Panc1 (cell line): ENCODE results near the gene PTPN1. TPM values are rescaled to one million over a fixed set of nuclear protein-coding genes. Genes with fewer than 3 reads are reported as not detected.
"Not testable (repeated sequence)": the region's sequence is repeated elsewhere in the genome, so short reads cannot be mapped to it uniquely, and the experiment has no call there.

Experiments used
- ATAC-seq: fragments of 200-7000 bp; cut with Tn5 transposase; 2 replicates; pipeline ENCODE4 v1.9.1; 2020; ENCODE audit warnings: mild to moderate bottlenecking, moderate library complexity
- BruUV-seq: library from RNA; stranded (reverse); fragments of 400-500 nt; replicated peaks from 2 replicates; lab custom pipeline; 2021; lab: Mats Ljungman, UMichigan
- CTCF ChIA-PET: fragments of 300-600 bp; sonication (Branson Sonifier 250); formaldehyde crosslinking; loops from one replicate; lab custom pipeline; 2022; ENCODE audit warnings: antibody characterized with exemption; lab: Charles Lee
- POLR2A ChIA-PET: fragments of 300-600 bp; sonication (Branson Sonifier 250); formaldehyde crosslinking; loops from one replicate; lab custom pipeline; 2022; ENCODE audit warnings: antibody characterized with exemption; lab: Charles Lee
- DNase-seq: peaks from one replicate; pipeline ENCODE4 v3.0.0-alpha.2; 2010; ENCODE audit warnings: low read depth, low spot score
- H3K27ac ChIP-seq: 2 replicates; pipeline ENCODE4 v1.5.1; 2011; ENCODE audit warnings: mild to moderate bottlenecking, low read length, inconsistent platforms
- H3K27me3 ChIP-seq: fragments of 200-500 bp; sonication (Bioruptor generic); 2 replicates; pipeline ENCODE4 v1.6.0; 2014; ENCODE audit warnings: low read length, inconsistent platforms; ENCODE audit not compliant: control insufficient read depth, insufficient read depth
- H3K36me3 ChIP-seq: fragments of 200-500 bp; sonication (Bioruptor generic); 2 replicates; pipeline ENCODE4 v1.5.1; 2014; ENCODE audit warnings: inconsistent platforms, mild to moderate bottlenecking, low read length, moderate library complexity; ENCODE audit not compliant: control insufficient read depth, insufficient read depth
- H3K4me1 ChIP-seq: 2 replicates; pipeline ENCODE4 v1.5.1; 2011; ENCODE audit warnings: inconsistent platforms, mild to moderate bottlenecking, low read length, moderate library complexity; ENCODE audit not compliant: control insufficient read depth, insufficient read depth
- H3K4me3 ChIP-seq, 2 experiments: 2 replicates each; pipeline ENCODE4 v1.5.1; 2011 to 2012; ENCODE audit warnings: low read depth in 2 of 2, low read length in 2 of 2, mild to moderate bottlenecking in 2 of 2, inconsistent platforms in 1 of 2, moderate library complexity in 1 of 2
- H3K9me3 ChIP-seq: fragments of 200-500 bp; sonication (Bioruptor generic); 2 replicates; pipeline ENCODE4 v1.5.1; 2014; ENCODE audit warnings: low read depth, mild to moderate bottlenecking, inconsistent platforms, low read length, moderate library complexity; ENCODE audit not compliant: control insufficient read depth, insufficient read depth
- CTCF ChIP-seq: fragments of 450-650 bp; IDR thresholded peaks from 2 replicates; pipeline ENCODE4 v1.5.1; 2017; ENCODE audit warnings: mild to moderate bottlenecking
- POLR2AphosphoS5 ChIP-seq: IDR thresholded peaks from 2 replicates; pipeline ENCODE4 v1.6.1; 2012; ENCODE audit warnings: mild to moderate bottlenecking, low read depth, low read length, moderate library complexity
- REST ChIP-seq, 2 experiments: IDR thresholded peaks; 2 replicates each; pipeline ENCODE4 v1.6.1; 2011 to 2012; ENCODE audit warnings: low read depth in 2 of 2, control low read depth in 1 of 2, low read length in 1 of 2, mild to moderate bottlenecking in 1 of 2, moderate library complexity in 1 of 2; ENCODE audit not compliant: insufficient read depth in 1 of 2
- SIN3A ChIP-seq: IDR thresholded peaks from 2 replicates; pipeline ENCODE4 v1.6.1; 2012; ENCODE audit warnings: low read depth, mild to moderate bottlenecking, low read length, moderate library complexity, borderline replicate concordance; ENCODE audit not compliant: insufficient read depth
- TCF7L2 ChIP-seq: IDR thresholded peaks from 2 replicates; pipeline ENCODE4 v1.6.1; 2011; ENCODE audit warnings: mild to moderate bottlenecking, low read depth, low read length, inconsistent platforms
- in situ Hi-C: cut with HindIII; loops from 2 replicates; pipeline ENCODE4 v1.10.0; 2016; ENCODE audit warnings: low sequenced_read_pairs, low pct_unique_long_range_greater_than_20kb
- intact Hi-C: fragments of 100-400 bp; cut with micrococcal nuclease; formaldehyde crosslinking; loops from one replicate; pipeline ENCODE4 v1.10.0; 2022; ENCODE audit not compliant: unreplicated experiment
- total RNA-seq: library from RNA; stranded (reverse); gene quantifications from one replicate; pipeline ENCODE4 v1.2.1, GENCODE V29; 2021; ENCODE audit not compliant: unreplicated experiment

The PTPN1 gene
- total RNA-seq, 1 experiment from 2014 or later: 42.2 TPM

GRCh38 chr20:50568549-50568942 is 58.4 kb downstream of the PTPN1 start:
- CTCF ChIA-PET: no interaction called here

GRCh38 chr20:50569487-50569863 is 59.3 kb downstream of the PTPN1 start:
- peaks cover 17% of the 10 kb centered on the region for H3K4me1 ChIP-seq
- BruUV-seq, H3K4me3 ChIP-seq, in situ Hi-C loops, H3K27me3 ChIP-seq, H3K9me3 ChIP-seq, H3K27ac ChIP-seq, ATAC-seq, CTCF ChIA-PET, intact Hi-C loops, POLR2A ChIA-PET, H3K36me3 ChIP-seq, DNase-seq: not testable (repeated sequence)

More at GRCh38 chr20:50568549-50568942, 58.4 kb downstream of the PTPN1 start:
- Histone ChIP-seq H3K9me3 (no peaks in the 10 kb centered on the region), H3K36me3 (no peaks in the 10 kb centered on the region; the same call in 1 of the 2 replicates), H3K27ac (no peak overlapping the region), H3K27me3 (no peaks in the 10 kb centered on the region), H3K4me3 (no peak overlapping the region), H3K4me1 (peaks cover 13% of the 10 kb centered on the region)
- ATAC-seq (no peak), DNase-seq (no peak)
- POLR2A ChIA-PET: no interaction called here
- intact Hi-C loops (no loop called here), in situ Hi-C loops (no loop called here)
- BruUV-seq: no TSS peak
- no peak for TF ChIP-seq TCF7L2
- no peak for TF ChIP-seq POLR2AphosphoS5
- no peak for TF ChIP-seq SIN3A
- no peak for TF ChIP-seq REST (IDR thresholded peaks at IDR 0.05; ENCODE audit: insufficient read depth in 1 of 2, low read depth in 2 of 2, low read length in 1 of 2)
- no peak for TF ChIP-seq CTCF

GRCh38 chr20:50569864-50570836 is 60.0 kb downstream of the PTPN1 start:
- no TSS peak for BruUV-seq
- H3K27me3 ChIP-seq: no peaks in the 10 kb centered on the region
- no peaks in the 10 kb centered on the region for H3K9me3 ChIP-seq
- H3K4me3 ChIP-seq: no peak overlapping the region
- DNase-seq (no peak), ATAC-seq (peak; percentile 84)
- CTCF ChIA-PET: no interaction called here
- in situ Hi-C loops: no loop called here
- TF ChIP-seq POLR2AphosphoS5 (no peak), TCF7L2 (no peak), CTCF (no peak; the same call in 1 of the 2 replicates), REST (IDR thresholded peaks at IDR 0.05; ENCODE audit: insufficient read depth in 1 of 2, low read depth in 2 of 2, low read length in 1 of 2) (no peak), SIN3A (no peak)
- H3K36me3 ChIP-seq: peaks cover 3% of the 10 kb centered on the region; the same call in 1 of the 2 replicates
- POLR2A ChIA-PET: no interaction called here
- peaks cover 17% of the 10 kb centered on the region for H3K4me1 ChIP-seq
- no peak overlapping the region for H3K27ac ChIP-seq
- intact Hi-C loops: loop anchor here (5.0 to 10.0 kb wide), 2 partner anchors 55 to 88 kb away; partner anchors contain the start of gene PTPN1
